Stomach (tissue), 4 donors: Measurements from ENCODE around the gene ATRNL1.

Experiments used
- CTCF ChIP-seq, 7 experiments: fragments of 450-650 bp in 4 of 7; fragments of 200-600 bp in 3 of 7; sonication (generic) in 3 of 7; IDR thresholded peaks; one replicate each; pipeline ENCODE4 v1.5.1; 2016 to 2019; ENCODE audit warnings: antibody characterized with exemption in 7 of 7, control low read depth in 2 of 7, mild to moderate bottlenecking in 1 of 7
- EP300 ChIP-seq: sonication (generic); formaldehyde crosslinking; IDR thresholded peaks from one replicate; pipeline ENCODE4 v1.6.1; 2017; ENCODE audit warnings: antibody characterized with exemption
- POLR2A ChIP-seq, 4 donors: fragments of 450-650 bp; IDR thresholded peaks; one replicate each; pipeline ENCODE4 v1.6.1; 2016; ENCODE audit warnings: antibody characterized with exemption in 4 of 4, control low read depth in 2 of 4, mild to moderate bottlenecking in 1 of 4, moderate library complexity in 1 of 4
- POLR2AphosphoS5 ChIP-seq, 3 donors: sonication (generic); formaldehyde crosslinking; IDR thresholded peaks; one replicate each; pipeline ENCODE4 v1.6.1; 2016; ENCODE audit warnings: antibody characterized with exemption in 3 of 3

DNA sequence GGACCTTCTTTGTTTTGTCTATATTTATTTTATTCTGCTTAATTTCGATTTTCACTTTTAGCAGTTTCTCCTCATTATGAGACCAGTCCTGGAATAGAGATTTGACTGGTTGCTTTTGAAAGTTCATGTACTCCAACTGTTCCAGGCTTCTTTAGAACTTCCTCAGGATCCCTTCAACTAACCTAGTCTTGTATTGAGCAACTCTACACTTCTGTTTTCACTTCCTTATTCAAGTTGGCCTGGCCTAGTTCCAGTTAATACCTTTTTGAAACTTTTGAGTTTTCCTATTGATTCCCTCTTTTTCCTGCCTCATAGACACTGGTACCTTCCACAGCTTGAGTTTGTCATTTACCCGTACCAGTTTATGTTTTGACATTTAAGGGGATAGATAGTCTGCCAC is 421.7 kb downstream of the ATRNL1 start:
- TF ChIP-seq CTCF (IDR thresholded peaks at IDR 0.05): no peak
- no peak for TF ChIP-seq POLR2AphosphoS5 (IDR thresholded peaks at IDR 0.05)
- TF ChIP-seq EP300: no peak
- no peak for TF ChIP-seq POLR2A (IDR thresholded peaks at IDR 0.05)
